NOMO-1 treated with dmso at 0.1 percent for 144 hours (cell line): Measurements from ENCODE around the gene WASHC4.
"Not testable (repeated sequence)": the region's sequence is repeated elsewhere in the genome, so short reads cannot be mapped to it uniquely, and the experiment has no call there.

ENCODE experiments used
- DNase-seq: peaks from one replicate; lab custom pipeline; 2025; ENCODE audit not compliant: unreplicated experiment; lab: John Stamatoyannopoulos, UW

The WASHC4 gene

DNA sequence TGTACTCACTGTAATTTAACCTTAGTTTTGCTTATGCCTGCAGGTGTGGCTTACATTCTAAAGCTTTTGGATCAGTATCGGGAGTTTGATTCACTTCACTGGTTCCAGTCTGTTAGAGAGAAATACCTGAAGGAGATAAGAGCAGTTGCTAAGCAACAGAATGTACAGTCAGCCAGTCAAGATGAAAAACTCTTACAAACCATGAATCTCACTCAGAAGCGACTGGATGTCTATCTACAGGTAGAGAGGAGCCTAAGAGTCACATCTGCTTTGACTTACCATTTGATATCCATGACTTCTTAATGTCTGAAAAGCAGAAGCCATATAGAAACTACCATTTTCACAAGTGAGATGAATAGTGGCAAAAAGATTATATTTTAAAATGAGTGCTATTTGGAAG, 56.5 kb downstream of the WASHC4 start:
- no peak for DNase-seq

DNA sequence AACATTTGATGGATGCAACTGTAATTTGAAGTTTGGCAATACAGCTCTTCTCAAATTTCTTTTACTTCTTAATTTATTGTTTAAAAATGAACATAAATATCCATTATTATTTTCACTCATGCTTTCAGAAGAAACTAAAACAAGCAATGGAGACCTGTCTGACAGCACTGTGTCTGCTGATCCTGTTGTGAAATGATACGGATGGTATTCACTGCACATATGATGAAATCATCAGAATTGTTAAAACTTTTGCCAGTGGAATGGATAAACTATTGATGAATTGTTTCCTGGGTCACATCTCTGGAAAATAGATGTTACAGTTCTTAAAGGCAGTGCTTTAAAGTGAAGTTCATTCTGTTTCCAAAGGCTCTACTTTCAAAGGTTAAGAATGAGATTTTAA, 59.2 kb downstream of the WASHC4 start:
- no peak for DNase-seq

DNA sequence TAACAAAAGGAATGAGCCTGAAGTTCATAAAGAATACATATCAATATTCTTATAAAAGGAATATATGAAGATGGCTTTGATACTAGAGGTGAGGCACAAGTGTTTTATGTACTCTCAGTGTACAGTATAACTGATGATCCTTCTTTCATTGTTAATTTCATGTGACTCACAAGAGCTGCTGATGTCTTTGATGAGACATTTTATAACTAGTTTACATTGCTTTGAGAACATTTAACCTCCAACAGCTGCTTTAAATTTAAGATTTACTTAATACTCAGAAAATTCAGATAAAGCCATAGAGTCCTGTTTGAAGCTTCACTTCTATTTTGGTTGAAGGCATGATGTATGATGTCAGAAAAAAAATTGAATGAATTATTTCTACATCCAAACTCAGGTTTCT, 59.8 kb downstream of the WASHC4 start:
- DNase-seq: no peak

- DNase-seq: no peak
Observed at GRCh38 chr12:105168006-105168405, 60.5 kb downstream of the WASHC4 start.

DNA sequence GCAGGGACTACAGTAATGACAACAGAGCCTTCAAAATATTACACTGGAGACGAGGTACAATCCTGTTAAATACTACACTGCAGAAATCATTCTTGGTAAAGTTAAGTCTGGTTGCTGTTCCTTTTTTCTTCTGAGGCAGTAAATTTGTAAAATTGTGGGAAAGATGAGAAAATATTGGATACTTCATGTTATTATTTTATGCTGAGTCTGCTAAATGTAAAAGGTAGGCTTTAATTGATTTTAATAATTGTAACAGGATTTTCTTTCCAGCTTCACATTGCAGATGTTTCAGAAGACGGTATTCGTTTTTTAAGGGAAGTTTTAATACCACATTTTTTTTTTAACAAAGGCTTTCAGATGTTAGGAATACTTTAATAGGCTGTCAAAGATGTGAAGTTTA, 62.6 kb downstream of the WASHC4 start:
- DNase-seq: no peak

DNA sequence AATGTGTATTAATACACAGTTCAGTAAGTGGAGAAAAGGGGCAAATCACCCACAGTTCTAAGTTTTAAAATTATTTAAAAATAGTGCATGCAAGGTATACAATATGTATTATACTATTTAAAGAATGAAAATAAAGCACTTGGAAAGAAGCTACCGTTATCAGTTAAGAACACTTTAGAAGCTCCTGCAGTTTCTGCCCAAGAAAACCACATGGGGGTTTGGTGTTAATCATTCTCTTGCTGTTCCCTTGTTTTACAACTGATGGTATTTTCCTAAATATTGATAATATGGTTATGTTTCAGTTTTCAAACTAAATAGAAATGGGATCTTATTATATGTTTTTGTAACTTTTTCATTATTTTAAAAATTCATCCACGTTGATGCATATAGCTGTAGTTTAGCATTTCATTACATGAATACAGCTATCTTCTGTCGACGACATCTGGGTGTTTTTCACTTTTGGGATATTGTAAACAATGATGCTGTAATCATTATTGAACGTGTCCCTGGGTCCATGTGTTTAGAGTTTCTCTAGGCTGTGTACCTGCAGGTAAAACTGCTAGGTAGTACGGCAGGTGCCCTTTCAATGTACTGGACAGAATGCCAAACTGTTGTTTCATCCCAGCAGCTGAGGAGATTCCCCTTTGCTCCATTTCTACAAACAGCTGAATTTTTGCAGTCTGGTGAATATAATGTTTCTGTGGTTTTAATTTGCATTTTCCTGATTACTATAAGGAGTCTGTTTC, 64.3 kb downstream of the WASHC4 start:
- DNase-seq: no peak

GRCh38 chr12:105175397-105175990, 68.0 kb downstream of the WASHC4 start:
- no peak for DNase-seq

GRCh38 chr12:105177208-105177607, 69.7 kb downstream of the WASHC4 start:
- no peak for DNase-seq

- not testable (repeated sequence) for DNase-seq
Observed at GRCh38 chr12:105179114-105179513, 71.6 kb downstream of the WASHC4 start.

GRCh38 chr12:105183406-105183805, 75.9 kb downstream of the WASHC4 start:
- DNase-seq: not testable (repeated sequence)

- not testable (repeated sequence) for DNase-seq
Observed at GRCh38 chr12:105183976-105184375, 76.4 kb downstream of the WASHC4 start.

GRCh38 chr12:105189293-105189692, 81.8 kb downstream of the WASHC4 start:
- DNase-seq: no peak

DNA sequence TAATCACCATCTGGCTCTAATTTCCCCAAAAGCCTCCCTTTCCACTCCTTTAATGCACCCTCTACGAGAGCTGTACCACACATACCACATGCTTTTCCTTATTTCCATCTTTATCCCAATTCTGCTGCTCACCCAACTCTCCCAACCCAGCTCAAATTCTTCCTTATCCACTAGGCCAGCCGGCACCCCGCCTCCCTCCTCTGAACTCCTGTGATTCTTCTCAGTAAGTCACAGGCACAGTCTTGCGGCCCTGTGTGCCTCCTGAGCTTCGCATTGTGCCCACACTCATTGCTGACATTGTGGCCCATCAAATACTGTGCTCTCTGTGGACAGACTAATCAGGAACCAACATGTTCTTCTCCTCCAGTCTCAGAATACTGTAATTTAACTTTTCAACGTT, 83.0 kb downstream of the WASHC4 start:
- DNase-seq: no peak

- DNase-seq: no peak
Observed at GRCh38 chr12:105192624-105193225, 85.2 kb downstream of the WASHC4 start.

DNA sequence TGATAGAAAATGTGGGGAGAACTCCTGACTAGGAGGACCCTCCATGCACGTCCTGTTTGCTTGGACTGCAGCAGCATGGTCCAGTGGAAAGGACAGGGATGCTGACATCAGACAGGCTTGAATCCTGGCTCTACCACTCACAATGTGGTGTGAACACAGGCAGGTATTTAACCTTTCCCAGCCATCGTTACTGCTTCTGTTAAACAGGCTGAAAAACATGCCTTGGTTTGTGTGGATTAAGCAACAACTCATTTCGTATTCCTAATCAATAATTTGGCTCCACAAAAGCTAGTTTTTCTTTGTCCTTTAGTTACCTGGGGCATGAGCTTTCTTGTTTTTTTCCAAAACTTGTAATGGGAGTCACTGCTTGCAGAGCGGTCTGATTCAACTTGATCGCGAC, 87.4 kb downstream of the WASHC4 start:
- DNase-seq: no peak

GRCh38 chr12:105196090-105196489, 88.6 kb downstream of the WASHC4 start:
- DNase-seq: no peak

DNA sequence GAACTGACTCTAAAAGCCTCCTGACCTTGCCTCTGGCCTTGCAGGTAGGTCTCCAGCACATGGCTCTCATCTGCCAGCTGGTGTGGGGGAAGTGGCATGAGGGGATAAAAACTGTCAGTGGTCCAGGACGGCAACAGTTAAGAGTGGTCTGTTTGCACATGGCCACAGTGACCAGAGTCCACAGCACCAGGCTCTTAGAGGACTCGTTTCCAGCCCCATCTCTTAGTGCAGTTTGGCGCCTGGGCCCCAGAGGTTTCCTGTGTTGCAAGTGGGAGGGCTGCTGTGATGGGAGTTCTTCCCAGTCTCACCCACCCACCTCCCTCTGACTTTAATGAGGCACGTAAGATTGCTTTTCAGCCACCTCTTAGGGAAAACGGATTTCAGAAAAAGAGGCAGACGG, 91.4 kb downstream of the WASHC4 start:
- no peak for DNase-seq

GRCh38 chr12:105200385-105200784, 92.9 kb downstream of the WASHC4 start:
- no peak for DNase-seq

DNA sequence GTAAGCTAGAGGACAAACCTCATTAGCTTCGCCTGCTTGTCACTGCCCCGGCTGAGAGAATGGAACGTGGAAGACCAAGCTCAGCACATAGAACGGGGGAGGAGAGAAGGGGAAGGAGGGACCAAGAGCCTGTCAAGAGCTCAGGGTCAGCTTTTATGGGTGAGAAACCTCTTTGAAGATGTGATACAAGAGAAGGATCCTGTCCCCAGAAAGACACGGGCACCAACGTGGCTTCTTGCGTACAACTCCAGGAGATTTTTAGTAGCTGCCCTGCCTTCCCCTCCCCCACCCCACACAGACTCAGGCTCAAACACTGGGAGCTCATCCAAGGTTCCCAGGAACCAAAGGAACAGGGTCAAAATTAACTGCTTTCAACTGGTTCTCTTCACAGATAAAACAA, 93.8 kb downstream of the WASHC4 start:
- DNase-seq: no peak

GRCh38 chr12:105202202-105202601, 94.7 kb downstream of the WASHC4 start:
- no peak for DNase-seq

GRCh38 chr12:105204127-105204526, 96.6 kb downstream of the WASHC4 start:
- no peak for DNase-seq

- DNase-seq: no peak
Observed at GRCh38 chr12:105204916-105205315, 97.4 kb downstream of the WASHC4 start.
